ENCODE measurements around the gene HCN4.

DNA sequence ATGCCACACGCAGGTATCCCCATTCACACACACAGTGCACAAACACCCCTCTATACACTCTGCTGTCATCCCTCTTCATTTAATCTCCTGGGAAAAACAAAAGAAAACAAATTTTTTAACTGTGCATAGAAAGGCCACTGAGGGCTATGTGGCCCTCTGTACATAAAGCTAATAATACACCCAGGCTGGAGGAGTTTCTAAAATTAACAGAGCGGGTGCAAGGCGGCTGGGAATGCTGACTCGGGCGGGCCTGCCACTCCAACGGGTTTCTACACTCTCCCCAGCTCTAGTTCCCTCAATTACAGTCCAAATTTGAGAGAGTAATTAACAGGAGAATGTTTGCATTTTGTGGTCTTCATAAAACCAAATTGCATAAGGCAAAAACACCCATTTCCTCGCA lies 23.1 kb downstream of the HCN4 start:
- TF ChIP-seq EP300 (IDR thresholded peaks at IDR 0.05) (no peak), POLR2A (IDR thresholded peaks at IDR 0.05) (no peak)
- TF ChIP-seq, protein P1, sequence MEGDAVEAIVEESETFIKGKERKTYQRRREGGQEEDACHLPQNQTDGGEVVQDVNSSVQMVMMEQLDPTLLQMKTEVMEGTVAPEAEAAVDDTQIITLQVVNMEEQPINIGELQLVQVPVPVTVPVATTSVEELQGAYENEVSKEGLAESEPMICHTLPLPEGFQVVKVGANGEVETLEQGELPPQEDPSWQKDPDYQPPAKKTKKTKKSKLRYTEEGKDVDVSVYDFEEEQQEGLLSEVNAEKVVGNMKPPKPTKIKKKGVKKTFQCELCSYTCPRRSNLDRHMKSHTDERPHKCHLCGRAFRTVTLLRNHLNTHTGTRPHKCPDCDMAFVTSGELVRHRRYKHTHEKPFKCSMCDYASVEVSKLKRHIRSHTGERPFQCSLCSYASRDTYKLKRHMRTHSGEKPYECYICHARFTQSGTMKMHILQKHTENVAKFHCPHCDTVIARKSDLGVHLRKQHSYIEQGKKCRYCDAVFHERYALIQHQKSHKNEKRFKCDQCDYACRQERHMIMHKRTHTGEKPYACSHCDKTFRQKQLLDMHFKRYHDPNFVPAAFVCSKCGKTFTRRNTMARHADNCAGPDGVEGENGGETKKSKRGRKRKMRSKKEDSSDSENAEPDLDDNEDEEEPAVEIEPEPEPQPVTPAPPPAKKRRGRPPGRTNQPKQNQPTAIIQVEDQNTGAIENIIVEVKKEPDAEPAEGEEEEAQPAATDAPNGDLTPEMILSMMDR (IDR thresholded peaks at IDR 0.05), result no peak

Data from tibial nerve (tissue), 4 donors.